Progenitor cell of endocrine pancreas (in vitro differentiated cells): ENCODE results near the gene ANO7. TPM values are rescaled to one million over a fixed set of nuclear protein-coding genes. Genes with fewer than 3 reads are reported as not detected.

Experiments used
- DNase-seq: peaks from one replicate; pipeline ENCODE4 v3.0.0; 2021; ENCODE audit warnings: low spot score; ENCODE audit not compliant: unreplicated experiment
- H3K27ac Mint-ChIP-seq: 2 replicates; pipeline ENCODE4 v1.8.0; 2021; ENCODE audit warnings: mild to moderate bottlenecking, moderate library complexity, mixed read lengths
- H3K27me3 Mint-ChIP-seq: 2 replicates; pipeline ENCODE4 v1.8.0; 2021; ENCODE audit warnings: mixed read lengths
- H3K36me3 Mint-ChIP-seq: 2 replicates; pipeline ENCODE4 v1.8.0; 2022; ENCODE audit warnings: mixed read lengths; ENCODE audit not compliant: insufficient read depth
- H3K4me1 Mint-ChIP-seq: 2 replicates; pipeline ENCODE4 v1.8.0; 2021; ENCODE audit warnings: low read depth, mixed read lengths
- H3K4me3 Mint-ChIP-seq: 2 replicates; pipeline ENCODE4 v1.8.0; 2021; ENCODE audit warnings: low read depth, mild to moderate bottlenecking, moderate library complexity, mixed read lengths
- H3K9me3 Mint-ChIP-seq: 2 replicates; pipeline ENCODE4 v1.8.0; 2021; ENCODE audit warnings: low read depth, mixed read lengths
- long read RNA-seq: library from polyadenylated mRNA; unstranded; transcript quantifications from one replicate; pipeline ENCODE4 v2.0.0, GENCODE V29; 2020
- total RNA-seq: library from RNA; stranded (reverse); gene quantifications from 2 replicates; pipeline ENCODE4 v1.2.1, GENCODE V29; 2021
- TF ChIP-seq, protein P1 (sequence below): fragments of 200-600 bp; sonication (generic); IDR thresholded peaks from one replicate; pipeline ENCODE4 v1.5.0; 2021; ENCODE audit warnings: antibody characterized with exemption, mild to moderate bottlenecking; ENCODE audit not compliant: unreplicated experiment

ANO7 gene, protein sequence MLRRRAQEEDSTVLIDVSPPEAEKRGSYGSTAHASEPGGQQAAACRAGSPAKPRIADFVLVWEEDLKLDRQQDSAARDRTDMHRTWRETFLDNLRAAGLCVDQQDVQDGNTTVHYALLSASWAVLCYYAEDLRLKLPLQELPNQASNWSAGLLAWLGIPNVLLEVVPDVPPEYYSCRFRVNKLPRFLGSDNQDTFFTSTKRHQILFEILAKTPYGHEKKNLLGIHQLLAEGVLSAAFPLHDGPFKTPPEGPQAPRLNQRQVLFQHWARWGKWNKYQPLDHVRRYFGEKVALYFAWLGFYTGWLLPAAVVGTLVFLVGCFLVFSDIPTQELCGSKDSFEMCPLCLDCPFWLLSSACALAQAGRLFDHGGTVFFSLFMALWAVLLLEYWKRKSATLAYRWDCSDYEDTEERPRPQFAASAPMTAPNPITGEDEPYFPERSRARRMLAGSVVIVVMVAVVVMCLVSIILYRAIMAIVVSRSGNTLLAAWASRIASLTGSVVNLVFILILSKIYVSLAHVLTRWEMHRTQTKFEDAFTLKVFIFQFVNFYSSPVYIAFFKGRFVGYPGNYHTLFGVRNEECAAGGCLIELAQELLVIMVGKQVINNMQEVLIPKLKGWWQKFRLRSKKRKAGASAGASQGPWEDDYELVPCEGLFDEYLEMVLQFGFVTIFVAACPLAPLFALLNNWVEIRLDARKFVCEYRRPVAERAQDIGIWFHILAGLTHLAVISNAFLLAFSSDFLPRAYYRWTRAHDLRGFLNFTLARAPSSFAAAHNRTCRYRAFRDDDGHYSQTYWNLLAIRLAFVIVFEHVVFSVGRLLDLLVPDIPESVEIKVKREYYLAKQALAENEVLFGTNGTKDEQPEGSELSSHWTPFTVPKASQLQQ
- 2.5 and 3.0 TPM in 2 replicates for total RNA-seq
- long read RNA-seq, partial matches to known transcripts, result 3 of 6 reads
- long read RNA-seq, other reads (novel, unspliced or antisense), result 3 of 6 reads

GRCh38 chr2:241188361-241189092, at the start of gene ANO7:
Gene ANO7, plus strand, starts transcription at chr2:241188677. Its CDS starts 1,387 bp downstream, at chr2:241190064.
- no peaks in the 10 kb centered on the region for H3K27me3 Mint-ChIP-seq
- no peaks in the 10 kb centered on the region for H3K36me3 Mint-ChIP-seq
- DNase-seq, result no peak
- H3K27ac Mint-ChIP-seq, result no peak within 1 kb of the TSS
- H3K4me1 Mint-ChIP-seq, result peaks cover 5% of the 10 kb centered on the region
- TF ChIP-seq, protein P1, sequence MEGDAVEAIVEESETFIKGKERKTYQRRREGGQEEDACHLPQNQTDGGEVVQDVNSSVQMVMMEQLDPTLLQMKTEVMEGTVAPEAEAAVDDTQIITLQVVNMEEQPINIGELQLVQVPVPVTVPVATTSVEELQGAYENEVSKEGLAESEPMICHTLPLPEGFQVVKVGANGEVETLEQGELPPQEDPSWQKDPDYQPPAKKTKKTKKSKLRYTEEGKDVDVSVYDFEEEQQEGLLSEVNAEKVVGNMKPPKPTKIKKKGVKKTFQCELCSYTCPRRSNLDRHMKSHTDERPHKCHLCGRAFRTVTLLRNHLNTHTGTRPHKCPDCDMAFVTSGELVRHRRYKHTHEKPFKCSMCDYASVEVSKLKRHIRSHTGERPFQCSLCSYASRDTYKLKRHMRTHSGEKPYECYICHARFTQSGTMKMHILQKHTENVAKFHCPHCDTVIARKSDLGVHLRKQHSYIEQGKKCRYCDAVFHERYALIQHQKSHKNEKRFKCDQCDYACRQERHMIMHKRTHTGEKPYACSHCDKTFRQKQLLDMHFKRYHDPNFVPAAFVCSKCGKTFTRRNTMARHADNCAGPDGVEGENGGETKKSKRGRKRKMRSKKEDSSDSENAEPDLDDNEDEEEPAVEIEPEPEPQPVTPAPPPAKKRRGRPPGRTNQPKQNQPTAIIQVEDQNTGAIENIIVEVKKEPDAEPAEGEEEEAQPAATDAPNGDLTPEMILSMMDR, result no peak
- no peaks in the 10 kb centered on the region for H3K9me3 Mint-ChIP-seq
- H3K4me3 Mint-ChIP-seq, result no peak within 1 kb of the TSS

- DNase-seq, result no peak
- TF ChIP-seq, protein P1, result no peak
- no peak overlapping the region for H3K27ac Mint-ChIP-seq
- no peaks in the 10 kb centered on the region for H3K9me3 Mint-ChIP-seq
- no peak overlapping the region for H3K4me3 Mint-ChIP-seq
- H3K4me1 Mint-ChIP-seq, result no peaks in the 10 kb centered on the region
- H3K27me3 Mint-ChIP-seq, result no peaks in the 10 kb centered on the region
- H3K36me3 Mint-ChIP-seq, result peaks cover 3% of the 10 kb centered on the region
Measured at GRCh38 chr2:241139531-241140444, 48.7 kb upstream of the ANO7 start.

DNA sequence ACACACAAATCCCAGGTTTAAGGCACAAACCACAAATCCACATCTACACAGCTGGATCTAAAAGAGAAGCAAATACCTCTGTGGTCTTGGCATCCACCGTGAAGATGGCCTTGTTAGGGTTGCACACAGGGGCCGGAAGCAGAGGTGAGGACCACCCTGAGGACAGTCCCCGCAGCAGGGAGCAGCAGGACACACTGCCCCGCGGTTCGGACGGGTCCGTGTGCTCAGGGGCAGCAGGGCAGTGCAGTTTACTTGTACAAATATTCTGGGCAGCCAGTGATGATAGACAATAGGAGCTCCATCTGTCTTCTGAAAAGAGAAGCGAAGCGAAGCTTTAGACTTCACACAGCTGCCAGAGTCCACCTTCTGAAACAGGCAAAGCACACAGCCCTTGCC, 48.0 kb upstream of the ANO7 start:
- Mint-ChIP-seq H3K4me1 (no peaks in the 10 kb centered on the region), H3K4me3 (no peak overlapping the region), H3K27me3 (no peaks in the 10 kb centered on the region), H3K9me3 (no peaks in the 10 kb centered on the region), H3K27ac (peak overlapping the region; percentile 53), H3K36me3 (peaks cover 3% of the 10 kb centered on the region)
- TF ChIP-seq, protein P1, result no peak
- no peak for DNase-seq

GRCh38 chr2:241141214-241141770, 47.2 kb upstream of the ANO7 start:
- H3K9me3 Mint-ChIP-seq, result no peaks in the 10 kb centered on the region
- DNase-seq, result no peak
- H3K27ac Mint-ChIP-seq, result peak overlapping the region; percentile 25
- no peaks in the 10 kb centered on the region for H3K4me1 Mint-ChIP-seq
- no peak overlapping the region for H3K4me3 Mint-ChIP-seq
- peaks cover under 1% of the 10 kb centered on the region for H3K36me3 Mint-ChIP-seq
- TF ChIP-seq, protein P1, result no peak
- no peaks in the 10 kb centered on the region for H3K27me3 Mint-ChIP-seq
